Lung (tissue), 12 donors: ENCODE results near the gene POLN. TPM values are rescaled to one million over a fixed set of nuclear protein-coding genes. Genes with fewer than 3 reads are reported as not detected.
A peak's percentile ranks its signal among the peaks of the same experiment; 100 is the strongest.

Experiments
- ATAC-seq: fragments of 200-7000 bp; cut with Tn5 transposase; one replicate; pipeline ENCODE4 v1.9.1; 2020; ENCODE audit warnings: moderate number of reproducible peaks; ENCODE audit not compliant: insufficient read depth, low FRiP score
- DNase-seq, 3 donors: peaks; one replicate each; pipeline ENCODE4 v3.0.0-alpha.2; 2013 to 2017
- H3K27ac ChIP-seq, 2 donors: one replicate each; pipeline ENCODE4 v1.5.1; 2013; ENCODE audit warnings: mild to moderate bottlenecking in 2 of 2, moderate library complexity in 2 of 2, control low read depth in 1 of 2, inconsistent platforms in 1 of 2, low read depth in 1 of 2, low read length in 1 of 2
- H3K27me3 ChIP-seq, 3 donors: one replicate each; pipeline ENCODE4 v1.5.1; 2013; ENCODE audit warnings: low read length in 2 of 3; ENCODE audit not compliant: control insufficient read depth in 3 of 3, insufficient read depth in 3 of 3
- H3K36me3 ChIP-seq, 4 donors: one replicate each; pipeline ENCODE4 v1.5.1; 2013; ENCODE audit warnings: low read length in 4 of 4, mild to moderate bottlenecking in 1 of 4, moderate library complexity in 1 of 4; ENCODE audit not compliant: control insufficient read depth in 4 of 4, insufficient read depth in 4 of 4
- H3K4me1 ChIP-seq, 5 donors: one replicate each; pipeline ENCODE4 v1.5.1; 2013; ENCODE audit warnings: low read length in 5 of 5, mild to moderate bottlenecking in 2 of 5, moderate library complexity in 1 of 5; ENCODE audit not compliant: control insufficient read depth in 5 of 5, insufficient read depth in 5 of 5
- H3K4me3 ChIP-seq: one replicate; pipeline ENCODE4 v1.5.1; 2013; ENCODE audit warnings: mild to moderate bottlenecking, control low read depth, moderate library complexity
- H3K9ac ChIP-seq, 2 donors: one replicate each; pipeline ENCODE4 v1.5.1; 2013; ENCODE audit warnings: low read length in 2 of 2, control low read depth in 1 of 2; ENCODE audit not compliant: insufficient read depth in 1 of 2
- H3K9me3 ChIP-seq, 4 donors: one replicate each; pipeline ENCODE4 v1.5.1; 2013; ENCODE audit warnings: low read length in 3 of 4, mild to moderate bottlenecking in 1 of 4, moderate library complexity in 1 of 4; ENCODE audit not compliant: control insufficient read depth in 4 of 4, insufficient read depth in 3 of 4
- CTCF ChIP-seq: IDR thresholded peaks from 2 replicates; pipeline ENCODE4 v1.5.1; 2012; ENCODE audit warnings: mild to moderate bottlenecking; ENCODE audit errors: control extremely low read depth, extremely low read depth
- WGBS, 2 donors: extraction: QIAGEN DNeasy Blood & Tissue Kit; methylation state at CpG; one replicate each; pipeline ENCODE4 v1.1.7; 2013; 5-methylcytosine and 5-hydroxymethylcytosine counted together
- polyA plus RNA-seq, 2 donors: library from polyadenylated mRNA; stranded (reverse); fragments of 200-250 nt; gene quantifications; one replicate each; pipeline ENCODE4 v1.2.1, GENCODE V29; 2013
- total RNA-seq, 2 donors: library from RNA; depleted of rRNA in 1 of 2; stranded (reverse); fragments of >200 nt in 1 of 2; gene quantifications; one replicate each; pipeline ENCODE4 v1.2.1, GENCODE V29; 2014 to 2021
- donor health status: control.
- donor health status: control.
- donor health status: Bipolar disorder and iron deficiency.
- donor health status: healthy.
- donor health status: DM: yes; HTN: yes; CAD: no.

The POLN gene
- total and polyA plus RNA-seq, 4 donors: 0.68 to 3.7 (median 2.2) TPM

DNA sequence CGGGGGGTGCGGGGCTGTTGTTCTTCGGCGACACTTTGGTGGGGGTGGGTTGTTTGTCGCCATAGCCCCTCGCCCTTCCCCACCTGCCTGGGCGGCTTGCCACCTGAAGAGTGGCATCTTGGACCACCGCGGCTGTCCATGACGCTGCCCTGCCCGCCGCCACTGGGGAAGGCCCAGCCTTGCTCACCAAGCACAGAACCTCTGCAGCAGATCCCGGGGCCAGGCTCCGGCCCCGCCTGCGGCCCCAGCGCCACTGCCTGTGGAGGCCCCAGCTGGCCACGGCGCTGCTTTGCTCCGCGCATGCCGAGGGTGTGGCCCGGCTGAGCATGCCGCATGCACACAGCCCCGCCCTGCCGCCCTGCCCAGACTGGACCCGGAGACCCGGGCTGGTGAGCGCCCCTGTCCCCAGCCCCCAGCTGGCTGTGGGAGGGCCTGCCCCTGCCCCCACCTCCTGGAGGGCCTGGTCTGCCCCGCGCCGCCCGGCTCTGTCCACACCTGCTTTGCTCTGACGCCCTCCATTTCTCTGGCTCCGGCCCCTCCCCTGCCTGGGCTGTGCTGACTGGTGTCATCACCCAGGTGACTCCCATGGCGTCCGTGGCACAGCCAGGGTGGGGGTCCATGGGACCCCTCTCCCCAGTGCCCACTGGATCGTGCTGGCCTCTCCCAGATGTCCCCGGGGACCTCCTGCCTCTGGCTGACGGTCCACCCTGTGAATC, 177.5 kb downstream of the POLN start:
- Histone ChIP-seq H3K27ac (no peak overlapping the region), H3K36me3 (no peaks in the 10 kb centered on the region), H3K9ac (no peak overlapping the region), H3K4me3 (no peak overlapping the region), H3K27me3 (peaks cover 0 to 20% (median 7%) of the 10 kb centered on the region in 3 donors), H3K4me1 (peaks cover 0 to 5% (median 0%) of the 10 kb centered on the region in 5 donors), H3K9me3 (peaks cover 0 to 2% (median 0%) of the 10 kb centered on the region in 4 donors)
- DNase-seq: peak in 1 of 3 donors; percentile 4
- TF ChIP-seq CTCF: no peak
- WGBS, 2 donors: 86 to 95% methylated on average over 34 to 40 of the region's 40 CpGs
- ATAC-seq: no peak

DNA sequence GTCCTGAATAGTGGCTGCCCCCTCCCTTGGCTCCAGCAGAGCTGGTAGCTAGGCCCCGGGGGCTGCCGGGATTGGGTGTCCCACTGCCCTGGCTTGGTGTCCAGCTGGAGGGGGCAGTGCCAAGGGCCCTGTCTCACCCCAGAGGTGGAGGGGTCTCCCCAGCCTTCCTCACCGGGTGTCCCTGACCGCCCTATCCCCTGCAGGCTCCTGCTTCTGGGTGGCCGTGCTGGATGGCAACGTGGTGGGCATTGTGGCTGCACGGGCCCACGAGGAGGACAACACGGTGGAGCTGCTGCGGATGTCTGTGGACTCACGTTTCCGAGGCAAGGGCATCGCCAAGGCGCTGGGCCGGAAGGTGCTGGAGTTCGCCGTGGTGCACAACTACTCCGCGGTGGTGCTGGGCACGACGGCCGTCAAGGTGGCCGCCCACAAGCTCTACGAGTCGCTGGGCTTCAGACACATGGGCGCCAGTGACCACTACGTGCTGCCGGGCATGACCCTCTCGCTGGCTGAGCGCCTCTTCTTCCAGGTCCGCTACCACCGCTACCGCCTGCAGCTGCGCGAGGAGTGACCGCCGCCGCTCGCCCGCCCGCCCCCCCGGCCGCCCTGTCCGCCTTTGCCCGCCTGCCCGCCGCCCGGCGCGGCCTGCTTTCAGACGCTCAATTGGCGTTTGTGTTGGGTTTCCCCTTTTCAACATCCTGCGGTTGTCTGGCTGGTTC, 178.2 kb downstream of the POLN start:
- Histone ChIP-seq H3K27me3 (peaks cover 0 to 20% (median 7%) of the 10 kb centered on the region in 3 donors), H3K9ac (no peak overlapping the region), H3K9me3 (peaks cover 0 to 2% (median 0%) of the 10 kb centered on the region in 4 donors), H3K27ac (no peak overlapping the region), H3K36me3 (no peaks in the 10 kb centered on the region), H3K4me1 (peaks cover 0 to 5% (median 0%) of the 10 kb centered on the region in 5 donors), H3K4me3 (no peak overlapping the region)
- TF ChIP-seq CTCF: no peak
- DNase-seq (no peak), ATAC-seq (no peak)
- 95 to 96% methylated on average over 52 to 53 of the region's 53 CpGs for WGBS, 2 donors

DNA sequence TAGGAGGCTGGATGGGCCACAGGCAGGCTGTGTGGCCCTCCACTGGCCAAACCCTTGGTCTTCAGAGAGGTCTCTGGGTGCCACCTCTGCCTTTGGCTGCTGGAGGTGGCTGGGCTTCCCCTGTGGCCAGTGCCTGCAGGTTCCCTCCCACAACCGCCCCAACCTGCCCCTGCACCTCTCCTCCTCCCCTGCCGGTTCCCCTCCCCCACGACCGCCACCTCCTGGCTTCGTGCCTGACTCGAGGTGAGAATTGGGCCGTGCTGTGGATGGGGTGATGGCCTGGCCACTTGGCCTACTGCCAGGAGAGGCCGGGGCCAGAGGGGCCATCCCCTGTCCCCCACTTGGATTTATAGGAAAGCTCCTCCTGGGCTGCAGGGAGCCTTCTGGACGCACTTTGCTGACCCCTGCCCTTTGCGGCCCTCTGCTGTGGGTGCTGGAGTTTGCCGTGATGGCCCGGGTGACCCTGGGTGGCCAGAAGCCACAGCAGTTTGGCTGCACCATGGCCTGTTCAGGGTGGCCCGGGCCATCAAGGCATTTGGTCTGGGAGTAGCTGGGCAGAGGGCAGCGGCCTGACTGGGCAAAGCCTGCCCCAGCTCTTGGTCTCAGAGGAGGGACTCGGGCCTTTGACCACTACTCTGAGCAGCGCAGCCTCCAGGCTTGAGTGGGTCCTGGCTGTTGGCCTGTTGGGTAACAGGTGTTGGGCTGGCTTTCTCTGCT, 179.0 kb downstream of the POLN start:
- Histone ChIP-seq H3K4me1 (peaks cover 0 to 12% (median 0%) of the 10 kb centered on the region in 5 donors), H3K27ac (no peak overlapping the region), H3K9me3 (peaks cover 0 to under 1% (median 0%) of the 10 kb centered on the region in 4 donors), H3K36me3 (no peaks in the 10 kb centered on the region), H3K4me3 (no peak overlapping the region), H3K27me3 (peaks cover 0 to 22% (median 11%) of the 10 kb centered on the region in 3 donors), H3K9ac (no peak overlapping the region)
- DNase-seq (no peak), ATAC-seq (no peak)
- WGBS, 2 donors: 78 to 83% methylated on average over 16 of the region's 16 CpGs
- TF ChIP-seq CTCF: no peak
